Lower leg skin (tissue), 3 donors: Measurements from ENCODE around the gene TPTE2.

Experiments
- CTCF ChIP-seq, 3 donors: fragments of 450-650 bp; IDR thresholded peaks; one replicate each; pipeline ENCODE4 v1.5.1; 2016; ENCODE audit warnings: antibody characterized with exemption in 3 of 3, mild to moderate bottlenecking in 3 of 3, moderate library complexity in 2 of 3
- POLR2A ChIP-seq, 2 donors: fragments of 450-650 bp; IDR thresholded peaks; one replicate each; pipeline ENCODE4 v1.6.1; 2016 to 2017; ENCODE audit warnings: antibody characterized with exemption in 2 of 2, mild to moderate bottlenecking in 1 of 2, moderate library complexity in 1 of 2

GRCh38 chr13:19519049-19519448 lies 42.3 kb downstream of the TPTE2 start:
- no peak for TF ChIP-seq CTCF (IDR thresholded peaks at IDR 0.05)
- TF ChIP-seq POLR2A (IDR thresholded peaks at IDR 0.05), result no peak
